Myocyte (in vitro differentiated cells): Measurements from ENCODE around the gene CCL26. TPM values are rescaled to one million over a fixed set of nuclear protein-coding genes. Genes with fewer than 3 reads are reported as not detected.
"Not testable (repeated sequence)": the region's sequence is repeated elsewhere in the genome, so short reads cannot be mapped to it uniquely, and the experiment has no call there.

Source experiments
- DNase-seq: peaks from one replicate; pipeline ENCODE4 v3.0.0-alpha.2; 2012; ENCODE audit warnings: low read depth
- total RNA-seq: library from RNA; depleted of rRNA; stranded (reverse); fragments of >200 nt; gene quantifications from 2 replicates; pipeline ENCODE4 v1.2.3, GENCODE V29; 2014

Gene CCL26
- total RNA-seq, 1 donor from 2014 or later, result not detected

- DNase-seq, result no peak
Observed at GRCh38 chr7:75739796-75740672, 32.0 kb downstream of the CCL26 start.

DNA sequence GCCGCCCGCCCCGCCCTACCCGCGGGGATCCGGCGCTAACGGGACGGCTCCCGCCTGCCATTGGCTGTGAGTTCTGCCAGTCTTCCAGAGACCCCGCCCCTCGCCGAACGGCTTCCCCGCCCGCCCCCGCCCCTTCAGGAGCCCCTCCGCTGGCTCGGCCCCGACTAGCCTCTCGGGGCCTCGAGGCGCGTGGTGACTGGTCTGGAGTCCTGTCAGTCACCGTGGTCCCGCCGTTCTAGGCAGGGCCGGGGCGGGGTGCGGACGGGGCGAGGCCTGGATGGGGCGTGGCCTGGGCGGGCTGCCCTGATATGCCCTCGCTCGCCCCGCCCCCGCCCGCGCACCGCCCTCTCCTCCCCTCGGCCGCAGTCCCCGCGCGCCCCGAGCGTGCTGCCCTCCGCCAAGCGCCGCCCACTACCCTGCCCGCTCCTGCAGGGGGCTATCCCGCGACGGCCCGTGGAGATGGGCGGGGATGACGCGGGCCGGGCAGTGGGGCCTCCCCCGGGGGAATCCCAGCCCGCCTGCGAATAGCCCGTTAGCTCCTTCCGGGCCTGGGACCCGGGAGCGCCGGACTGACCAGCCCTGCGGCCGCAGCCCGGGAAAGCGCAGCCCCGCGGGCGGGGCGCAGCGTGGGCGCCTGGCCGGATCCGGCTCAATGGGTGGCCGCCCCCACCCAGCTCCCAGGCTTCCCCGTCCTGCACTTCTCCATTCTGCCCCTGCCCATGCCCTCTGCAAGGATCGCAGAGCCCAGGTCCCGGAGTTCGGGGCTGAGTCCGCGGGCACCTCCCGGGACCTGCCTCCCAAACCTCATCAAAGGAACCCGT lies 32.8 kb downstream of the CCL26 start:
- peak; percentile 100 for DNase-seq

GRCh38 chr7:75738604-75738974 lies 33.4 kb downstream of the CCL26 start, which contains the start of gene HIP1:
Gene HIP1 (minus strand): TSS chr7:75738941. CDS start chr7:75738920, 21 bp downstream.
- DNase-seq, result no peak

- DNase-seq, result peak; percentile 69
Observed at GRCh38 chr7:75737856-75738603, 34.0 kb downstream of the CCL26 start.

DNA sequence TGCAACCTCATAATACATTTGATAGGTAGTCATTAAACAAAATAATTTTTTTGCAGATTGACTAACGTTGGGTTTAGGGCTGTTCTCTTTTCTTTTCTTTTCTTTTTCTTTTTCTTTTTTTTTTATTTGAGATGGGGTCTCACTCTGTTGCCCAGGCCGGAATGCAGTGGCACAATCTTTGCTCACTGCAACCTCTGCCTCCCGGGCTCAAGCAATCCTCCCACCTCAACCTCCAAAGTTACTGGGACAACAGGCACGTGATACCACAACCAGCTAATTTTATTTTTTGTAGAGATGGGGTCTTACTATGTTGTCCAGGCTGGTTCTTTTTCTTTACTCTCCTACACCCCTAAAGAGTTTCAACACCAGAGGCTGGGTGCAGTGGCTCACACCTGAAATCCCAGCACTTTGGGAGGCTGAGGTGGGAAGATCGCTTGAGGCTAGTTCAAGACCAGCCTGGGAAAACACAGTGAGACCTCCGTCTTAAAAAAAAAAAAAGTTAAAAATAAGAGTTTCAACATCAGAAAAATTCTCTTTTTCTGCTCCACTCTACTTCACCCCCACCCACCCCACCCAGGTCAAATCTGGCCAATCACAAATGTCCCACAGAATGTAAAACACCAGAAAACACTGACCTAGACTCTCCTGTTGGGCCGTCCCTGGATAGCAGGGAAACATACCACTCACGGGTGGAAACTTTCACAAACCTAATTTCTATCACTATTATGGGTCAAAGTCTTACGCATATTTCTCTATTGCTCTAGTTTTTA lies 36.2 kb downstream of the CCL26 start:
- DNase-seq, result no peak

DNA sequence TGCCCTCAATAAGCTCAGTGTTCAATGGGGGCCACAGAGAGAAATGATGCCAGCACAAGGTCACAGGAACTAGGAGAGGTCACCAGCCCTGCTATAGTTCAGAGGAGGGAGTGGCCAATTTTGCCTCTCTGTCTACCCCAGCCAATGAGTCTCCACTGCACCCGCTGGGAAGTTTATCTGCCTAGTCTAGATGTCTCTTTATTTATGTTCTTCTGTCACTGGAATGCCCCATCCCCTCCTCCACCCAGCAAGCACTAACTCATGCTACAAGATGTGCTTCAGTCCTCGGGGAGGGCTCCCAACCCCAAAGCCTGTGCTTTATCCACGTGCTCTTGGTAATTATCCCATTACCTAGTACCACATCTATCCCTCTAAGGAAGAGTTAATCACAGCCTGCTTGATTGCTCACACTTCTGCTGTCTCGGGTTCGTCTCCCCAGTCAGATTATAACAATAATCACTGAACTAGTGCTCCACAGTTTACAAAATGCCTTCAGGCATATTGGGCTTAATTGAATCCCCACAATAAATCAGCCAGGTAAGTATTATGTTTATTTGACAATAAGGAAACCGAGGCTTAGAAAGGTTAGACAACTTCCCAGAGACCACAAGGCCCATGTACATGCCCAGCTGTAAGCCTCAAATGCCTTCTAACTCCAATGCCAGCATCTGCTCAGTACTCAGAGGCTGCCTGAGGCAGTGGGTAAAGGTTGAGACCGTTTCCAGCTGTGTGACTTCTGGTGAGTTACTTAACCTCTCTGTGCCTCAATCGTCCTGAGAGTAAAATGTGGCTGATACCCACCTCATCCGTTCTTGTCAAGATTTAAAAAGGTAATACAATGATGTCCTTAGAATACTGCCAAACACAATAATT lies 37.2 kb downstream of the CCL26 start:
- DNase-seq, result no peak

- DNase-seq, result peak; percentile 77
Observed at GRCh38 chr7:75732764-75733630, 39.0 kb downstream of the CCL26 start.

GRCh38 chr7:75732016-75732521 lies 39.9 kb downstream of the CCL26 start:
- no peak for DNase-seq

DNA sequence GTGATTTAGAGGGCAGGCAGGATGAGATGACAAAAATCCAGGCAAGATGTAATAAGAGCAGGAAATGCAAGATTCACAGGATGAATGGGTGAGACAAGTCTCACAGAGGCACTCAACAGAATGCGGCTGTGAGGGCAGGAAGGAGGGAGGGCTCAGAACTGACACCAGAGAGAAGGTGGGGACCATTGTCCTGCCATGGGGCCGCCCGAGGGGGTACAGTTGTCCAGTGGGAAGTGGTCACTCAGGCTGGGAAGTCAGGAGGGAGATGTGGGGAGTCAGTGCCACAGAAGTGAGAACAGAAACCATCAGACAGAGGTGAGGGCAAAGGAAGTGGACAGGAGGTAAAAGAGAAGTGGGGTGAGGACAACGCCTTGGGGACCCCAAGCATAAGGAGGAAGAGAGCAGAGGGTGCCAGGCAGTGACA lies 42.1 kb downstream of the CCL26 start:
- no peak for DNase-seq

DNA sequence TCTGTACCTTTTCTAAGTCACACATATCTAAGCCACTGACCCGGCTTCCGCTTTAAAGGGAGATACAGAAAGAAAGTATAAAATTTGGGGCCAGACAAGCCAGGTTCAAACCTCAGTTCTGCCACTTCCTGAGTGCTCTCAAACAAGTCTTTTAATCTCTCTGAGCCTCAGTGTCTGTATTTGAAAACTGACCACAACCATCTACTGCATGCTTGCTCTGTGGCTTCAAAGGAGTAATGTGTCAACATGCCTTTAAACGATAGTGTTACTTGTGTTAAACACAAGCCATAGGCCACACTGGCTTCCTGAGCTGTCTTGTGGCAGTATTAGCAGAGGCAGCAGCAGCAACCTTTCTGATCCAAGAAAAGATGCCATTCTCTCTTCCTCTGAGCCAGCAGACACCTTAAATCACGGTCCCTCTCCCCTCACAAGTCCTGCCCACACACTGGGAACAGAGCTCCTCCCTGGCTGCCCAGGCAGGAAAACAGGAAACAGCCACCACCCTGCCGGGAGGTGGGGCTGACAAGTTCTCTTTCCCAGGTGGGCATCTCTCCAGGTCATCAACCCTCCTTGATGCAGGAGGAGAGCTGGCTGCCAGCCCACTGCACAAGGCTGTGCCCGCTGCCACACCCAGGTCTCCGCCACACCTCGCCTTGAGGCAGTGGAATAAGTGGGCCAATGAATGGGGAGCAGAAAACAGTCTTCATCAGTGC lies 44.0 kb downstream of the CCL26 start:
- peak; percentile 76 for DNase-seq

DNA sequence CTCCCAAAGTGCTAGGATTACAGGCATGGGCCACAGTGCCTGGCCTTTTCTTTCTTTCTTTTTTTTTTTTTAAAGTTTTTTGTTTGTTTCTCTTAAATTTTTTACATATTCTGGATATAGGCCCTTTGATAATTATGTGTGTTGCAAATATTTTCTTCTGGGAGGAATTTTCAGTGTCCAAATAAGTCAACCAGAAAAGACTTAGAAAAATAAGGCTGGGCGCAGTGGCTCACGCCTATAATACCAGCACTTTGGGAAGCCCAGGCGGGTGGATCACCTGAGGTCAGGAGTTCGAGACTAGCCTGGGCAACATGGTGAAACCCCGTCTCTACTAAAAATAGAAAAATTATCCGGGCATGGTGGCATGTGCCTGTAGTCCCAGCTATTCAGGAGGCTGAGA lies 44.7 kb downstream of the CCL26 start:
- not testable (repeated sequence) for DNase-seq

GRCh38 chr7:75725306-75725705 lies 46.7 kb downstream of the CCL26 start:
- no peak for DNase-seq

DNA sequence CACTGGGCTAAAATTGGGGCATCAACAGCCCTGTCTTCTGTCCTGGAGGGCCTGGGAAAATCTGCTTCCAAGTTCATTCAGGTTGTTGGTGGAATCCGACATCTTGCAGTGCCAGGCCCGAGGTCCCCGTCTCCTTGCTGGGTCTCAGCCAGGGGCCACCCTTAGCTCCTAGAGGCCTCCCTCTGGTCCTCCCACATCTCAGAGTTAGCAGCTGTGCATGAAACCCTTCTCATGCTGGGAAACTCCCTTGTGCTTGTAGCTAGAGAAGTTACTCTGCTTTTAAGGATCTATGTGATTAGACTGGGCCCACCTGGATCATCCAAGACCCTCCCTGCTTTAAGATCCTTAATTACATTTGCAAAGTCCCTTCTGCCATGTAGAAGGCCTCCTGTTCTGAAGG lies 48.6 kb downstream of the CCL26 start:
- DNase-seq, result no peak

DNA sequence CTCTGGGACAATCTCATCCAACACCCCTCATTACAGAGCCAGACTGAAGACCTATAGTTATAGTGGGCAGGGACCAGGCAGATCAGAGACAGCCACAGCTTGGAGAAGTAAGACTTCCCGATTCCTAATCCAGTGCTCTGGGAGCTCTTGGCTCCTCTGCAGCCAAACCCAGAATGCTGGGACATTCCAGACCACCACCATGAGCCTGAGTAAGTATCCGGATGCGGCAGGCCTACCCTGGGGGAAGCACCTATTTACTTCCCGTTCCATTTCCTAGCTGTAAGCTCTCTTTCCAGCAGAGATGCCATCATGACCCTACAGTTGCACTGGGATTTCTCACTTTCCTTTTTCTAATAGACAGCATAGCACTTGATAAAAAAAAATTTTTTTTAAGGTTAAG lies 49.6 kb downstream of the CCL26 start:
- DNase-seq, result no peak

GRCh38 chr7:75721922-75722321 lies 50.1 kb downstream of the CCL26 start:
- DNase-seq, result not testable (repeated sequence)

DNA sequence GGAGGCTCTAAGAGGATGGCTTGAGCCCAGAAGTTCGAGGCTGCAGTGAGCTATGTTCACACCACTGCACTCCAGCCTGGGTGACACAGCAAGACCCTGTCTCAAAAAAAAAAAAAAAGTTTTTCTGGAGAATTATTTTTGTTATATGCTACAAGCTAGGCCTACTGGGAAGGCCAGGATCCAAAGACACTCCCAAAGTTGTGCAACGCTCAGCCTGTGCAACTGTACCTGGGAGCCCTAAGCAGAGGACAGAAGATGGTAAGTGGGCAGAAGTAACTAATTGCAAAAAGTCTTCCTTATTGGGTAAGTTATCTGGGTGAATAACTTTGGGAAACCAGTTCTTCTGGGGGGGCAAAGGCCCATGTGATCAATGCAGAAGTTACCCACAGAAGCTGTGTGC lies 50.6 kb downstream of the CCL26 start:
- DNase-seq, result no peak

DNA sequence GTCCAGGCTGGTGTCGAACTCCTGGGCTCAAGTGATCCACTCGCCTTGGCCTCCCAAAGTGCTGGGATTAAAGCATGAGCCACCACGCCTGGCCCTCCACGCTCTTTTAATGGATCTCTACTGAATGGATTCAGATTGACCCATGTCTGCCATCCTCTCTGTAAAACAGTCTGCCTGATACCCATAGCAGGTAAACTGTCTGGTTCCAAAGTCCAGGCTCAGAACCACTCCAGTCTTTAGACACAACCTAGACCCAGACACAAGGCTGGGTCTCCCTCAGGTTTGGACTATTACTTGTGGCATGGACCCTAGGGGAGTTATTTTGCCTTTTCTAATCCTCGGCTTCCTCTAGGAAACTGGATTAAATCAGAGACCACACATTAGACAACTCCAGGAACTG lies 52.4 kb downstream of the CCL26 start:
- DNase-seq, result no peak
